HG03064 (cell line): ENCODE measurements around the gene ABHD15.

Experiments
- ATAC-seq: cut with Tn5 transposase; IDR thresholded peaks from one replicate; pipeline ENCODE4 v1.9.1; 2021; ENCODE audit warnings: low read depth; ENCODE audit not compliant: unreplicated experiment

The ABHD15 gene

DNA sequence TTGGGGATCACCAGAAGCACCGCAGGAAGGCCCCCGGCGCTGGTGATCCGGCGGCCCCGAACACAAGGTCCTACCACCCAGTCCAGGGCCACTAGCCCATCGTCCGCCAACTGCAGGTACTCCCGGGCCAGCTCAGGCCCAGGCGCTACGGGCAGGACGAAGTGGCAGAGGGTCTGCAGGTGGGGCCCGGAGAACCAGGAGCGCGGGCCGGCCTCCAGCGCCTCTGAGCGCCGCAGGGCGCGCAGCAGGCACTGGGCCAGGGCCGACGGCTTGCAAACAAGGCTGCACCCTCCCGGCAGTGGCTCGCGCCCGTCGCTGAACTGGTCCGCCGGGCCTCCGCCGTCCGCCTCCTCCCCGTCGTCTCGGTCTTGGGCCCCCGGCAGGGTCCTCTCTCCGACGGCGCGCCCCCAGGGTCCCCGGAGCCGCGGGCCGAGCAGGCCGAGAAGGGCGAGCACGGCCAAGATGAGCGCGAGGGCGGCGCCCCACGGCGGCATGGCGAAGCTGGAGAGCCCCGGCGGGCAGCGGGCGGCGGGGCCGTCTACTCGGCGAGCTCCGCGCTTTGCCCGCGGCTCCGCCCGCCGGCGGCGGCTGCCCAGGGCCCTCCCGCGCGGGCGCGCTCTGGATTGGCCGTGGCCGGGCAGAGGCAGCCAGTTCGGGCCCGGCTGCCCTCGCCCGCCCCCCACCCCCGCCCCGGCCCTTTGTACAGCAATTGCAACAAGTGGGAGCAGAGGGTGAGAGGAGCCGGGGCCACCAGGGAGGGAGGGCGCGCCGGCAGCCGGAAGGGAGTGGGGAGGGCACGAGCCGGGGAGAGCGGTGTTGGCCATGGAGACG, at the start of gene ABHD15:
Gene ABHD15 (minus strand): TSS at position 565 of the 831 bp plus-strand sequence. CDS start 71 bp downstream, at position 494.
- ATAC-seq = no peak

DNA sequence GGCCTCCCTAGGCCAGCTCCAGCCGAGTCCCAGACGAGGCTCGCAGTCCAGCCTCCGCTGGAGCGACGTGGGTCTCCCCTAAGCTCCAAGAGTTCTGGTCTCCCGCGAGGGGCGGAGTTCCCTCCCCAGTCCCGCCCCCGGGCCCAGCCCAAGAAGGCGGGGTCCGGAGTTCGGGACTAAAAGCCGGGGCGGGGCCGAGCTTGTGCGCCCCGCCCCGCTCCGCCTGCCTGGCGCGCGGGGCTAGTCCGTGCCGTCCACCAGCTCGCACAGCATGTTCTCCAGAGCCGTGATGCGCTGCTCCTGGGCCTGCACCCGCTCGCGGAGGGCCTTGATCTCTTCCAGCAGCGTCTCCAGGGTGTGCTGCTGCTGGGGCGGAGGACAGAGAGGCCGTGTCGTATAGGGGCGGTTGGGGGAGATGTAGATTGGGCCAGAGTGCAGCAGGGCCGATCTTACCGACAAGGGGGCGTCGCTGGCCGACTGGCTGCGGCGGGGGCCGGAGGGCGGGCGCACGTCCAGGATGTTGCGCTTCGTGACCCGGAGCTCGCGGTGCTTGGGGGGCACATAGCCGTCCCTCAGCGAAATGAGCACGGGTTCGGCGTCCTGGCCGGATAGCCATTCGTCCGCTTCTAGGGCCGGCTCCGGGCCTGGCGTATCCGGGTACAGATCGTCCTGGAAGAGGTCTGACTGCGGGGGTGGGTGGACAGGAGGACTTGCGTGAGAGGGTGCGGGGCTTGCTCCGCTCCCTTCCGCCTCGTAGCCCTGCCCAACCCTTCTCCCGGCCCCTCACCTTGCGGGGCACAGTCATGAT, 48.9 kb upstream of the ABHD15 start:
- no peak for ATAC-seq

GRCh38 chr17:29615048-29615385, 48.2 kb upstream of the ABHD15 start:
- ATAC-seq = no peak

DNA sequence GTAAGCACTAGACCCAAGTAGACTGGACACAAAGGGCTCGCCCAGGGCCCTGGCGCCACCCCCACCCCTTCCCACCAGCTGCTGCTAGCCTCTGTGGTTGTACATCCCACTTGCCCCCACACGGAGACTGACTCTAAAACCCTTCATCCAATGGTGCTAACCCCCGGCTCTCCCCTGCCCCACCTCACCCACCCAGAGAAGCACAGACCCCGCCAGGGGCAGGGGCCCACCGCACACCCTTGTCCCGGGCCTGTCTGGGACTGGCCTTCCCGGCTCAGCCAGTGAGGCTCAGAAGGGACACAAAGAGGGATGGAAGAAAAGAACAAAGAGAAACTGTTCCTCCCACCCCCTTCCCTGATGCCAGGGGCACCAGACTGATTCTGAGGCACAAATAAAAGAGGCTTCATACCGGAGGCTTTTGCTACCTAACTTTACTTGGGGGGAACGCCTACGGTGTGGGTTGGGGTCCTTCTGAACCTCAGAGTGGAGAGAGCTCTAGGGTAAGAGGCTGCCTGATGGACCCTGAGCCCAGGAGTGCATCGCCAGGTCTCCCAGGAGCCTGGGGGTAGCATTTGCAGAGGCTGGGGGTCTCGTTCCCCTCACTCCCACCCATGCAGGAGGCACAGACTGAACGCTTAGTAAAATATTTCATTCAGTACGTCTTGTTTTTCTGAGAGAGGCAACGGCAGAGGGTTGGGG, 47.7 kb upstream of the ABHD15 start:
- no peak for ATAC-seq

DNA sequence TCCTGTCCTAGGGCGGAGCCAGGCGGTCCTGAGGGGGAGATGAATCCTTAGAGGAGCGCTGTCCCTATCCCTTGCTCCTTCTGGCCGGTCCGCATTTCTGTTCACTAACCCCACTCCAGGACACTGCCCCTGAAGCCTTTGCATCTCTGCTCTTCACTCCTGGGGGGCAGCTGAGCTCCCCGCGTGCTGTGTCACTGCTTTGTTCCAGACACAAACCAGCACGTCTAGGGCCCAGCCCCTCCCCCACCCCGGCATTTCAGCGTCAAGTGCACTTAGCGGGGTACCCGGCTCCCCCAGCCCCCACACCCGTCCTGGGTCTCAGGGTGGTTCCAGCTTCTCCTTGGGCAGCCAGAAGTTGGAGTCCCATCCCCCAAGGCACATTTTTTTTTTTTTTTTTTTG, 47.0 kb upstream of the ABHD15 start:
- no peak for ATAC-seq

DNA sequence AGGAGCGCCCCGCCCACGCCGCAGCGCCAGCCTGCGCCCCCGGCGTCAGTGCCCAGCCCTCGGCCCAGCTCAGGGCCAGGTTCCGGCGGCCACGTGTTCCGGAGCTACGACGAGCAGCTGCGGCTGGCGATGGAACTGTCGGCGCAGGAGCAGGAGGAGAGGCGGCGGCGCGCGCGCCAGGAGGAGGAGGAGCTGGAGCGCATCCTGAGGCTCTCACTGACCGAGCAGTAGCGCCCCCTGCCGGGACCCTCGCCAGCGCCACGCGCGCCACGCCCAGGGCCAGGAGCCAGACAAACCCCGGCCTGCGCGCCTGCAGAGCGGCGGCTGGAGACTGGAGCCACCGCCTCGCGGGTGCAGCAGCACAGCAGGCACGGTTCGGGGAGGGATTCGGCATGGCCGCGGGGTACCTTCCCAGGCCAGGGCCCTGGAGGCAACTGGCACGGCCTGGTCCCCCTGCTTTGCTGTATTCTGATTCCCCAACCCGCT, 46.6 kb upstream of the ABHD15 start:
- no peak for ATAC-seq

DNA sequence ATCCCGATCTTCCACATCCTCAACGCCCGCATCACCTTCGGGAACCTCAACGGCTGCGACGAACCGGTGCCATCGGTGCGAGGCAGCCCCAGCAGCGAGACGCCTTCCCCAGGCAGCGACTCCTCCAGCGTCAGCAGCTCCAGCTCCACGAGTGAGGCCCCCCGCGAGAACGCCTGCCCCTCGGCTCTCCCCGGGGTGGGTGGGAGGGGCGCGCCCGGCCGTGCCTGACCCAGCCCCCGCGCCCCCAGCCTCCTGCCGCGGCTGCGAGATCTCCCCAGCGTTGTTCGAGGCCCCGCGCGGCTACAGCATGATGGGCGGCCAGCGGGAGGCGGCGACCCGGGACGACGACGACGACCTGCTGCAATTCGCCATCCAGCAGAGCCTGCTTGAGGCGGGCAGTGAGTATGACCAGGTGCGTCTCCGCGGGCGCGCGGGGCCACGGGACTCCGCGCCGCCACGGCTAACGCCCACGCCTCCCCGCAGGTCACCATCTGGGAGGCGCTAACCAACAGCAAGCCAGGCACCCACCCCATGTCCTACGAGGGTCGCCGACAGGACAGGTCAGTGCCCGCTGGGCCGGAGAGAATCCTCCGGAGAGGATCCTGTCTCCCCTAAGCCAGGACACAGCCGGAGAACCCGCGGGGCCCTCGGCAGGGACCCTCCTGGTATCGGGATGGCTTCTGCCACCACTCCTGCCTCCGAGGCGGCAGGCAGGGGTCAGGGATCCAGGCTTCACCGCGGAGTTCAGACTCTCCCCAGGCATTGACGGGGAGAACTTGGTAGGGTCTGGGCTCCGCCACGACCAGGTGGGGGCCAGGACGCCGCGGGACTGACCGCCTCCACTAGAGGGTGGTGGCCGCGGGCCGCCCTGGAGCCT, 45.8 kb upstream of the ABHD15 start:
- ATAC-seq = no peak

GRCh38 chr17:29612094-29612403, 45.2 kb upstream of the ABHD15 start:
- no peak for ATAC-seq

- no peak for ATAC-seq
Measured at GRCh38 chr17:29611351-29612093, 44.7 kb upstream of the ABHD15 start.

- ATAC-seq = no peak
Measured at GRCh38 chr17:29610395-29610794, 43.6 kb upstream of the ABHD15 start.

DNA sequence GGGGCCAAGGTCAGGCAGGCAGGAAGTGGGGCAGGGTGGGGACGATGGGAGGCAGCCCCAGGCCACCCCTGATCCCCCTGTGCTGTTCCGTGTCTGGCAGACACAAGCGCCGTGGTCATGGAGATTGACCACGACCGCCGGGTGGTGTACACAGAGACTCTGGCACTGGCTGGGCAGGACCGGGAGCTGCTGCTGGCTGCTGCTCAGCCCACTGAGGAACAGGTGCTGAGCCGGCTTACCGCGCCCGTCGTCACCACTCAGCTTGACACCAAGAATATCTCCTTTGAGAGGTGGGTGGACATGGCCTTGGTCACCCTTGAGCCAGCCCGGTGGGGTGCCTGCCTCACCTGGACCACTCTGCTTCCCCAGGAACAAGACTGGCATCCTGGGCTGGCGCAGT, 42.1 kb upstream of the ABHD15 start:
- ATAC-seq = no peak

- ATAC-seq = no peak
Measured at GRCh38 chr17:29607557-29608195, 40.8 kb upstream of the ABHD15 start.

- ATAC-seq = no peak
Measured at GRCh38 chr17:29603109-29603674, 36.4 kb upstream of the ABHD15 start.

GRCh38 chr17:29597361-29598172, 30.7 kb upstream of the ABHD15 start:
- no peak for ATAC-seq

DNA sequence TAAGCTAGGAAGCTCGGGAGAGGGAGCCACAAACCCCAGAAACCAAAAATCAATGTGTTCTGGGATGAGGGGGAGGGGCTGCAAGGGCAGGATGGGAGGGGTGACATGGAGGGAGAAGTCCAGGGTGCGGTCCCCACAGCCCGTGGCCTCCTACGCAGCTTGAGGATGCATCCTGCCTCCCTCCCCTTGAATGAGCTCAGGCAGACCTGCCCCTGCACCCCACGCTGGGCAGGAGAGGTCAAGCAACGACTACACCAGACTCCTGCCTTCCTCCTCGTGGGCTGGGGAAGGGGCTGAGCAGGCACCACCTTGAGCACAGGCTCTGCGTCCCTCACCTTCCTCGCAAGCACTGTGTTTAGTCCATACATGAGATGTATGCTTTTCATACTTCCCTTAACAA, 30.0 kb upstream of the ABHD15 start:
- ATAC-seq = no peak

GRCh38 chr17:29595943-29596774, 29.3 kb upstream of the ABHD15 start:
- ATAC-seq = no peak
